GM12873 (cell line): ENCODE measurements around the gene TIMMDC1.

ENCODE experiments used
- TF ChIP-seq, protein P1 (sequence below): IDR thresholded peaks from 2 replicates; pipeline ENCODE4 v1.5.1; 2012; ENCODE audit warnings: low read depth, mild to moderate bottlenecking, moderate library complexity, low read length, control low read depth; ENCODE audit not compliant: insufficient read depth; ENCODE audit errors: missing control alignments

The TIMMDC1 gene

DNA sequence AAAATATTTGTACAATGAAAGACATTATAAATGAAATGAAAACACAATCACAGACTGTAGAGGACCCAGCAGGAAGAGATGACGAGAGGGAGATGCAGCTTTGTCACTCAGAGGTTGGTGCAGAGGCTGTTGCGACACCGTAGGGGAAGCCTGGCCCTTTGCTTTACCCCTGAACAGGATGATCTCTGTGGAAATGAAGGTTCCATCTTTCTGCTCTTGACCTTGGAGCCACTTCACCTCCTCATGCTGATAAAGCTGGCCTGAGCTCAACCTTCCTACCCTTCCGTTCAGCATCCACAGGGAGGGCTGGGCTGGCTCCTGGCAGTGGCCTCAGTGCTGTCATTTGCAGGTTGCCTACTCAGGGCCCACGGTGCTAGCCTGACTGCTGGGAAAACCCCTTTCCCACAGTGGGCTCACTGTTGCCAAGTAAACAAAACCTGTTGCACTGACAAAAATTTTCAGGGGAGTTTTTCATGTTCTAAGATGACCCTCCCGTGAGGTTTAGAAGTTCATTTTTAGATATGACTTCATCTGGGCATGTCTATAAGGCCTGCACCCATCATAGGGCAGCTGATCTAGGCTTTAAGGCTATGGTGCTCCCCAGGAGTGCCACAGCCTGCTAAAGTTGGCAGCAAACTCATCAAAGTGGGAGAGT lies 64.1 kb downstream of the TIMMDC1 start:
- TF ChIP-seq, protein P1, sequence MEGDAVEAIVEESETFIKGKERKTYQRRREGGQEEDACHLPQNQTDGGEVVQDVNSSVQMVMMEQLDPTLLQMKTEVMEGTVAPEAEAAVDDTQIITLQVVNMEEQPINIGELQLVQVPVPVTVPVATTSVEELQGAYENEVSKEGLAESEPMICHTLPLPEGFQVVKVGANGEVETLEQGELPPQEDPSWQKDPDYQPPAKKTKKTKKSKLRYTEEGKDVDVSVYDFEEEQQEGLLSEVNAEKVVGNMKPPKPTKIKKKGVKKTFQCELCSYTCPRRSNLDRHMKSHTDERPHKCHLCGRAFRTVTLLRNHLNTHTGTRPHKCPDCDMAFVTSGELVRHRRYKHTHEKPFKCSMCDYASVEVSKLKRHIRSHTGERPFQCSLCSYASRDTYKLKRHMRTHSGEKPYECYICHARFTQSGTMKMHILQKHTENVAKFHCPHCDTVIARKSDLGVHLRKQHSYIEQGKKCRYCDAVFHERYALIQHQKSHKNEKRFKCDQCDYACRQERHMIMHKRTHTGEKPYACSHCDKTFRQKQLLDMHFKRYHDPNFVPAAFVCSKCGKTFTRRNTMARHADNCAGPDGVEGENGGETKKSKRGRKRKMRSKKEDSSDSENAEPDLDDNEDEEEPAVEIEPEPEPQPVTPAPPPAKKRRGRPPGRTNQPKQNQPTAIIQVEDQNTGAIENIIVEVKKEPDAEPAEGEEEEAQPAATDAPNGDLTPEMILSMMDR, result no peak

DNA sequence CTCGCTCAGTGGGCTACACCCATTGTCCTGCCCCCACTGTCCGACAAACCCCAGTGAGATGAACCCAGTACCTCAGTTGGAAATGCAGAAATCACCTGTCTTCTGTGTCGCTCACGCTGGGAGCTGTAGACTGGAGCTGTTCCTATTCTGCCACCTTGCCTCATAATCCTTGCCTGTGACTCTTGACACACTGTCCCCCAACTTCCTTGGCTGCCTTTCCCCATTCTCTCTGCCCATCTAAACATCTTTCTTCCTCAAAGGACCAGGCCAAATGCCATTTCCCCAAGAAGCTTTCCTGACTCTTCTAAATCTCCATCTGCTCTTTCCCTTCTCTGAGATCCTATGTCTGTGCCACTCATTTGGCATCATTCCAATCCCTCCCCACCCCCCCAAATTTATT lies 70.8 kb downstream of the TIMMDC1 start:
- TF ChIP-seq, protein P1, result no peak

DNA sequence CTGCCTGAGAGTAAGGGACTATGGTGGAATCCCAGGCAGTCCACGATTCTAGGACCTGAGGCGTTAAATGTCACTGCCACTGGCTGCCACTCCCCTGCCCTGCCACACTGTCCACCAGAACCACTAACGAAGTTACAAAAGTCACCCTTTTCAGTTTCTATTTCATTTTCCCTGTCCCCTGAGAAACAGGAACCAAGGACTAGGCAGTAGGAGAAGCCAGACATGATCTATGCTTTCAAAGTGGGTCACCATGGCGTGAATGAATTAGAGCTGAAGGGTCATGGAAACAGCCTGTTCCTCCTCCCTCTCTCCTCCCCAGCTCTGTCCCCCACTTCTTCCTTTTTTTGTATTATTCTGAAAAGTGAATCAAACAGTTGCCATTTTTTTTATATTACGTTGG lies 71.9 kb downstream of the TIMMDC1 start:
- TF ChIP-seq, protein P1, result no peak

DNA sequence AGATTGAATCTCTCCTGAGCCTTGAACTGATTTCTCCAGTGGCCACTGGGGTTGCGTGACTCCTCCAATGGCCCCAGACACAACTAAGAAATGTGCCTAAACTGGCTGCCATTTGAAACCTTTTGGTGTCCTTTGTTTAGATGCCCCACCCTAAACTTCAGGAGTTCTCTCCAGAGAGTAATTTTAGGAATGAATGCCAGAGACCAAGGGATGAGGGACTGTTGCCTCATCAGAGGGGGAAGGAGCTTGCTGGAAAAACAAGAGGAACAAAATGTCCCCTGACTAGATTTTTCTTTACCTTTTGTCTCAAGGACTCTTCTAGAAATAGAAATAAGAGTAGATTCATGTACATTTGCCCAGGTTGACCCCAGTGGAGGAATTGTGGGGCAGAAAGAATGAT lies 72.9 kb downstream of the TIMMDC1 start:
- TF ChIP-seq, protein P1, result no peak

DNA sequence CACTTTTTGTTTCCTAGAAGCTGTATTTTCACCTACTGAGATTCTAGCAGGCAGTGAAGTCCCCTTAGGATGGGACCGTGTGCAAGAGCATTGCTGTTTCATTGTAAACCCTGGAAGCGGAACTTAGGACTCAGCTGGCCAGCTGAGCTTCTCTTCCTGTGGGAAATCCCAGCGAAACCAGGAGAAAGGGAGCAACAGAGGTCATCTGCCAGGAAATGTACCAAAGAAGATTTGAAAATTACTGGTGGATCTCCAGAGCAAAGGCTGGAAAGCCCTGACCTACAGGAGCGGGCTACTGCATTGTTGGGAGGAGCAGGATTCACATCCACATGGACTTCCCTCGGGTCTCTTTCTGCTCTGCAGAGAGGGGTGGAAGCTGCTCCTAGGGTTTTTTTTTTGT lies 73.3 kb downstream of the TIMMDC1 start:
- TF ChIP-seq, protein P1, result no peak
